Stimulated activated CD4-positive, alpha-beta T cell treated with anti-CD3 and anti-CD28 coated beads, Interleukin-1b, Interleukin-23, amount 100 ng/mL, for 48 hours (primary cell): ENCODE measurements around the gene GPI.
"Not testable (repeated sequence)": the region's sequence is repeated elsewhere in the genome, so short reads cannot be mapped to it uniquely, and the experiment has no call there.

ENCODE experiments used
- DNase-seq: peaks from one replicate; pipeline ENCODE4 v3.0.0-alpha.2; 2020

The GPI gene

DNA sequence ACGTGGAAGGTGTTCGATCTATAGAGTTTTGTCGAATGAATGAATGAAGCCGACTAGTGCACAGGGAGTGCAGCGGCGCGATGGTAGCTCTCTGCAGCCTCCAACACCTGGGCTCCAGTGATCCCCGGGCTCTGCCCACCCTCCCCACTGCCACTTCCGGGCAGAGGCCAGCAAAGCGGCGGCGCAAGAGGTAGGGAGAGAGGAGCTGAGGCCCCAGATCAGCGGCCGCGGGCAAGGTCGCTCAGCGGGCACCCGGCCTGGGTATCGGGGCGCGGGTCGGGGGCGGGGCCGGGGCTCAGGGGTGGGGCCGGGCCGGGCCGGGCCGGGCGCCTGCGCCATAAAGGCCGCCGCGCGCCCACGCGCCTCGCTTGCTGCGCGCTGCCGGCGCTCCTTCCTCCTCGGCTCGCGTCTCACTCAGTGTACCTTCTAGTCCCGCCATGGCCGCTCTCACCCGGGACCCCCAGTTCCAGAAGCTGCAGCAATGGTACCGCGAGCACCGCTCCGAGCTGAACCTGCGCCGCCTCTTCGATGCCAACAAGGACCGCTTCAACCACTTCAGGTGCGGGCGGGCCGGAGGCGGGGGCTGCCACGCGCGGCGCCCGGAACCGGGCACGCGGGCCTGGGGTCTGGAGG is at the start of gene GPI:
Gene GPI, plus strand, starts transcription at position 367 of the 633 bp plus-strand sequence. Its CDS starts 71 bp downstream, at position 438.
- peak; percentile 66 for DNase-seq

GRCh38 chr19:34316247-34316646 is 48.7 kb upstream of the GPI start:
- DNase-seq = no peak

DNA sequence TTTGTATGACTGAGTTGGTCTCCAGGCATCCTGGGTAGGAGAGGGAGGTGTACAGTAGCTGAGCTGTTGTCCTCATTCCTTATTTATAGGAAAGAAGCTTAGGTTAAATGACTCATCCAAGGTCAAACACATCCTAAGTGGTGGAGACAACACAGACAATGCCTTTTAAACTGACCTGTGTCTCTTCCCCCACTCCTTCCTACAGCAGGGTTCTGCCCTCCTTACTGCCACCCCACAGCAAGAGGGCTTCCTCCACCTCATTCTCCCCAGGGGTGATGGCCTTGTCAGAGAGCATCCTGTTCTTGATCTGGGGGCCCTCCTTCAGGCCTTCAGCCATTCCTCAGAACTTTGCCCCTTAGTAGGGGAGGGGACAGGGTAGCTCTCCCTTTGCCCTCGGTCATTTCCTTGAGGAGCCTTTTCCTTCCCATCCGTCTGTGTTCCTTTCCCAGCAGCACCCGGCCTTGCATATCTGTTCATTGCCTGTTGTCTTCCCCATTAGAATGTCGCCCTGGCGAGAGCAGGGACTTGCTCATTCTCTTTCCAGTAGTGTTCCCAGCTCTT is 48.2 kb upstream of the GPI start:
- DNase-seq = no peak

DNA sequence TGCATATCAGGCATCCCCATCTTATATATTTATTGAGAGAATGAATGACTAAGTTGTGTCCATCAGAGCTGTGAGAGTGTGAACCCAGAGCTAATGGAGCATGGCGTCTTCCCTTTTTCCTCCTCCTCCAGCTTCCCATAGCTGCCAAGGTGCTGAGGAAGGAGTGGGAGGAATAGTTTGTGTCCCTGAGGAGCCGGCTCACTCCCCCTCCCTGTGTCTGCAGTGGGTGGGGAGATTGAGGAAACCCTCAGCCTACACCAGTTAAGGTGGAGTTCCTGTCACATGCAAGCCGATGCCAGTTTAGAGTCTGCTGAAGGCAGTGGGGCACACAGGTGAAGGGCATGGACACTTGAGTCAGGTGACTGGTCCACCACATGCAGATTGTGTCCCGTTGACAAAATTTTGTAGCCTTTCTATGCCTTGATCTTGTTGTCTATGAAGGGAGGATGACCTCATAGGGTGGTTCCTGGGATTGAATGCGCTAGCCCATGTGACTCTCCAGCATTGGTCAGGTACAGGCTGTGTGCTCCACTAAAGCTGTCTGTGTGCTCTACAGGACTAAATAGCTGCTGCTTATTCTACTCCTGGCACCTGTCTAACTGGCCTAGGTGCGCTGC is 47.6 kb upstream of the GPI start:
- DNase-seq = no peak

DNA sequence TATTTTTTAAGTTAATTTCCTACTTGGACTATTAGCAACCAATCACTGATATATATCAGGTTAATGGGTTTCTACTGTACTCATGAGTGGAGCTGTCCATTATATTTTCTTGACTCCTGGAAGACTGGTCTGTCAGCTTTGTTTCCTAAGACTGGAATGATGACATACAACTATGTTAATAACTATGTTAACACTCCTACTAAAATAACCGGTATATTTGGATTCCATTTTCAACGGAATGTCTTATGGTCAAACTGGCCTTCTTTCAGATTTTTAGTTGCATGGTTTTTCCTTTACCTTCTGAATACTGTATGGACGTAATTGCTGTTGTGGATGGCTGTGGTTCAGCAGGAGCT is 45.8 kb upstream of the GPI start:
- no peak for DNase-seq

GRCh38 chr19:34319785-34320184 is 45.2 kb upstream of the GPI start:
- DNase-seq = no peak

GRCh38 chr19:34320277-34320676 is 44.7 kb upstream of the GPI start:
- no peak for DNase-seq

DNA sequence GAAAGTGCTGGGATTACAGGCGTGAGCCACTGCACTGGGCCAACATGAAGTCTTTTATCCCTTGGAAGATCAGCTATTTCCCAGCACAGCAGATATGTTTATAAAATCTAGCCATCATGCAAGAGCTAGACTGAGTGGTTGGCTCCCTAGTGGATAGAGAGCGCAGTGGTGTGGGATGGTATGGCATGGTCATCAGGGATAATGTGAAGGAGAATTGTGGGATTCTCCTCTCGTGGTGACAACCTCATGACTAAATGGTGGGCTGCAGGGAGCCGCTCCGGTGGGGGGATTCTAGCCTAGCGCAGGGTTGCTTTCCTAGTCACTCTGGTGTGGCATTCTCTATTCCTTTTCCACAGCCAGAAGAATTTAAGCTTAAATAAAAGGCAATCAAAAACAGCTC is 43.3 kb upstream of the GPI start:
- no peak for DNase-seq

- DNase-seq = no peak
These were observed 41.4 kb upstream of the GPI start for GRCh38 chr19:34323433-34324204.

DNA sequence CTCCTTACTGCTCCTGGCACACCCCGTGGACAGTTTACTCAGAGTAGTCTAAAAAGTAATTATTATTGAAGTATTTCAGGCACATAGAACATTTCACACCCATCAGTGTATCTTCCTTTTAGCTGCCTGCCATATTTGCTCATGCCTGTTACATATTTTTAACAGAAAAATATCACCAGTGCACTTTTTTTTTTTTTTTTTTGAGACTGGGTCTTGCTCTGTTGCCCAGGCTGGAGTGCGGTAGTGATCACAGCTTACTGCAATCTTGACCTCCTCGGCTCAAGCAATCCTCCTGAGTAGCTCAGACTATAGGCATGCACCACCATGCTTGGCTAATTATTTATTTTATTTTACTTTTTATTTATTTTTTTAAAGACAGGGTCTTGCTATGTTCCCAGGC is 40.7 kb upstream of the GPI start:
- DNase-seq = no peak

DNA sequence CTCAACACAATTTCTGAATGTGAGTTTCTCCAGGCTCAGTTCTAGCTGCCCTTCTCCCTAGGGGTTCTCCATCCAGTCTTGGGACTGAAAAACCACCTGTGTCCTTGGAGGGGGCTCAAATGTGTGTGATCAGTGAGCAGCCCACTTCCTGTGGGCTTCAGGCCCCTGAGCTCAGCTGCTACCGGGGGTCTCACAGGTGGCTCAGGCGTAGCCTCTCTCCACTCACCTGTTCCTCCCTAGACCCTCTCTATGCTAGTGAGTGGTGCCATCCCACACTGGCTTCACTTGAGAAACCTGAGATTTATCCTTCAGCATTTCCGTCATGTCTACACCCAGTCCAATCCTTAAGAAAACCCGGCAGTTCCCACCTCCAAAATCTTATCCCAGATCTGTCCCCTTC is 39.8 kb upstream of the GPI start:
- no peak for DNase-seq

DNA sequence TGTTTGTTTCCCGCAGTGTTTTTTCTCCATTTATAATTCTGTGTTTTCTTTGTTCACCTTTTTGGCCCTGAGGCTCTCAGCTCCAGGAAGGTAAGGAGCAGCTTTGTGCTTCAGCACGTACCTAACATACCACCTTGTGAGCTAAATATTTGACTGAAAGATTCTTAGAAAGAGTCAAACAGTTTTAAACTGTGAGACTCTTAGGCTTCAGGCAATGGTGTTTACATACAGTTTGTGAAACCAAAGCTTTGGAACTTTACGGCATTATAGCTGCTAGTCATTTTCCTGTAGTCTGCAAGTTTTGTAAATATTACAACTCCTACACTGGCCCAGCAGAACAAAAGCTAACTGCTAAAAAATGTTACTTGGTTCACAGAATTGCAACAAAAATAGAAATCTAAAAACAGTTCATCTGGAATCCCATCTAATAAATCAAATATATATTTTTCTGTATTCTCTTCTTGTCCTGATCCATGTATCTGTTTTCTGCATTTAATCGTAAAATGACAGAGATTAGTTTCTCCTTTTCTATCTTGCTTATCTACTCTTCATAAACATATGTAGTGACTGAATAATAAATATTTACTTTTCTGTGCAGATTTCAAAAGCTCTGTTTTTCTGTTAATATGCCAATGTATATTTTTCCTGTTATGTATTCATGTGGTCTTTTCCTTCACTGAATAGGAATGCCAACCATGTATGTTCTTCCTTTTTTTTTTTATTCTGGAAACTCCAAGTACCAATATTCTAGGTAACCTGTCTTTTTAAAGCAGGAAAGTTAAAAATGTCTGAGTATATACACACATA is 38.8 kb upstream of the GPI start:
- no peak for DNase-seq

- no peak for DNase-seq
These were observed 37.1 kb upstream of the GPI start for GRCh38 chr19:34327851-34328250.

DNA sequence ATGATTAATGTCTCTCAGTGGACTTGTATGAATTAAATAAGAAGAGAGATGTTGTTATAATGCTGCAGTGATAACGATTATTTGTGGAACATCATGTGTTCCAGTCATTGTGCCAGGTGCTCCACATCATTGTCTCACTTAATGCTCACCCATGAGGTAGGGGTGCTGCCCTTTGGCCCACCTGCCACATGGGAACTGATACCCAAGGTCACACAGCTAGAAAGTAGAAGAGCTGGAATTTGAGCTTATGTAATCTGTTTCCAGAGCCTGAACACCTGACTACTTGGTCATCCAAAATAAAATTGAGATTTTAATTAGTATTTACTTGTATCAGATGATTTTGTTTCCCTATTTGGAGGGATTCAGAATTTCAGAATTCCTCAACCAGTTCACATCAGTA is 36.0 kb upstream of the GPI start:
- no peak for DNase-seq

DNA sequence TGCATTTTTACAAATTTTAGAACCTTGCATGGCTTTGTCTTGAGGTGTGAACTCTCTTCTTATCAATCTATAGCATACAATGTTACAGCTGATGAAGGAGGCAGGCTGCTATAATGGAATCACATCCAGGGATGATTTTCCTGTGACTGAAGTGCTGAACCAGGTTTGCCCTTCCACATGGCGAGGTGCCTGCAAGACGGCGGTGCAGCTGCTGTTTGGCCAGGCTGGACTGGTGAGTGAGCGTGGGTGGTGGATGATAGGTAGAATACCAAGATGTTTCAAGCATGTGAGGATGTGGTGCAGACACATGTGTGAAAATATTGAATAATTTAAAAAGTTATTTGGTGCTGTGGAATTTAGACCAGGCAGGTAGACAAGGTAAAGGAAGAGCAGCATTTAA is 34.9 kb upstream of the GPI start:
- DNase-seq = no peak

GRCh38 chr19:34330596-34330995 is 34.4 kb upstream of the GPI start:
- DNase-seq = not testable (repeated sequence)

DNA sequence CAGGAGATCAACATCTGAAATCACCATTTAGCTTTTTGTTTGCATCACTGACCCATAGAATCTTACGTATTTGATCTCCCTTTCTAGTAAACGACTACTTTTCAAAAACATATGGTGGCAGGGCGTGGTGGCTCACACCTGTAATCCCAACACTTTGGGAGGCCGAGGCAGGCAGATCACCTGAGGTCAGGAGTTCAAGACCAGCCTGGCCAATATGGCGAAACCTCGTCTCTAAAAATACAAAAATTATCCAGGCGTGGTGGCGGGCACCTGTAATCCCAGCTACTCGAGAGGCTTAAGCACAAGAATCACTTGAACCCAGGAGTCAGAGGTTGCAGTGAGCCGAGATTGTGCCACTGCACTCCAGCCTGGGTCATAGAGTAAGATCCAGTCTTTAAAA is 33.4 kb upstream of the GPI start:
- not testable (repeated sequence) for DNase-seq

- DNase-seq = no peak
These were observed 32.8 kb upstream of the GPI start for GRCh38 chr19:34332027-34332760.

DNA sequence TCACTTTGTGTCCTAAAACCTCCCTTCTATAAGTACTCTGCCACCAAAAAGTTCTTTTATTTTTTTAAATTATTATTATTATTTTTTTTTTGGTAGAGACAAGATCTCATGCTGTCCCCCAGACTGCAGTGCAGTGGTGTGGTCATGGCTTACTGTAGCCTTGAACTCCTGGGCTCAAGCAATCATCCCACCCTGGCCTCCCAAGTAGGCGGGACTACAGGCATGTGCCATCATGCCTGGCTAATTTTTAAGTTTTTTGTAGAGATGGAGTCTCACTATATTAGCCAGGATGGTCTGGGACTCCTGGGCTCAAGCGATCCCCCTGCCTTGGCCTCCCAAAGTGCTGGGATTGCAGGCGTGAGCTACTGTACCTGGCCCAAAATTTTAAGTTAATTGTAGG is 29.1 kb upstream of the GPI start:
- DNase-seq = no peak

GRCh38 chr19:34336781-34337271 is 28.2 kb upstream of the GPI start:
- no peak for DNase-seq

GRCh38 chr19:34337739-34338138 is 27.3 kb upstream of the GPI start:
- no peak for DNase-seq
